HAP-1 (cell line): ENCODE results near the gene EPB41L4A.

Experiments used
- DNase-seq, 2 experiments: peaks; one replicate each; pipeline ENCODE4 v3.0.0-alpha.2; 2016 to 2020; ENCODE audit warnings: low spot score in 2 of 2
- H3K27me3 ChIP-seq: fragments of 250-450 bp; sonication (Bioruptor Pico); 2 replicates; pipeline ENCODE4 v1.5.1; 2020; ENCODE audit warnings: low read depth, mild to moderate bottlenecking, moderate library complexity
- H3K36me3 ChIP-seq: fragments of 250-450 bp; sonication (Bioruptor Pico); replicated peaks from 2 replicates; pipeline ENCODE4 v1.5.1; 2020; ENCODE audit warnings: mild to moderate bottlenecking
- H3K4me1 ChIP-seq: fragments of 250-450 bp; sonication (Bioruptor Pico); 2 replicates; pipeline ENCODE4 v1.5.1; 2020; ENCODE audit warnings: mild to moderate bottlenecking
- H3K4me3 ChIP-seq: fragments of 250-450 bp; sonication (Bioruptor Pico); 2 replicates; pipeline ENCODE4 v1.5.1; 2020; ENCODE audit warnings: mild to moderate bottlenecking, moderate library complexity
- H3K9me3 ChIP-seq: fragments of 250-450 bp; sonication (Bioruptor Pico); 2 replicates; pipeline ENCODE4 v1.5.1; 2020; ENCODE audit warnings: mild to moderate bottlenecking, moderate library complexity
- in situ Hi-C: fragments of 300-500 bp; cut with MboI; formaldehyde crosslinking; loops from 3 replicates; pipeline ENCODE4 v1.14.3; 2020; ENCODE audit warnings: low sequenced_read_pairs, inconsistent platforms, mixed read lengths

The EPB41L4A gene

DNA sequence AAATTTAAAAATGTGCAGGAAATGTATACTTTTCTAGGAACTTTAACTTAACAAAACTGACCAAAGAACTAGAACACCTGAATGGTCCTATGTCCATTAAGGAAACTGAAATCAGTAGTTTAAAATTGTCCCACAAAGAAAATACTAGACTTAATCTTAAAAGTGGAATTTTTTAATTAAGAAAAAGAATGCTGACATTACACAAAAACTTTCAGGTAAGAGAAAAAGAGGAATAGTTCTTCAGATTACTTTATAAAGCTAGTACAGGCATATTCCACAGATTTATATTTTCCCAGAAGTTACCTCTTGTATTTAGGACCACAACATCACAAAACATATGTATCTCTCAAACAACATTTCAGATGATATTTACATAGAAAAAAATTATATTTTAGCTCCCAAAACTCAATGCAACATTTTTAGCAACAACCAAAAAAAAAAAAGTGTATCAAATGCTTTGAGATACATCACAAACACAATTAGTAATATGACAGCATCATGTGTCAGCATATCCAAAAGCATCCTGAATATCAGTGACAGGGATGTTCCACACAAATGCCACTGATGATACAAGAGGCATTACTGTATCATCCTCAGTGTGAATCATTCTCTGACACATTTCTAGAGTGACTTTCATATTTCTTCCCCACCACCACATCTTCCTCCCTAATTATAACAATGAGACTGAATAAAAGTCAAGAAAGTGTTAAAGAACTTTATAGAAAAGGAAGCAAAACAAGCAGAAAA is 264.0 kb downstream of the EPB41L4A start:
- in situ Hi-C loops, result no loop called here
- Histone ChIP-seq H3K27me3 (0 out of 2 replicates have a peak, but pooled peaks cover 4% of the 10 kb centered on the region), H3K9me3 (no peaks in the 10 kb centered on the region), H3K36me3 (no peaks in the 10 kb centered on the region), H3K4me3 (no peak overlapping the region), H3K4me1 (peaks cover 14% of the 10 kb centered on the region)
- DNase-seq, result no peak

DNA sequence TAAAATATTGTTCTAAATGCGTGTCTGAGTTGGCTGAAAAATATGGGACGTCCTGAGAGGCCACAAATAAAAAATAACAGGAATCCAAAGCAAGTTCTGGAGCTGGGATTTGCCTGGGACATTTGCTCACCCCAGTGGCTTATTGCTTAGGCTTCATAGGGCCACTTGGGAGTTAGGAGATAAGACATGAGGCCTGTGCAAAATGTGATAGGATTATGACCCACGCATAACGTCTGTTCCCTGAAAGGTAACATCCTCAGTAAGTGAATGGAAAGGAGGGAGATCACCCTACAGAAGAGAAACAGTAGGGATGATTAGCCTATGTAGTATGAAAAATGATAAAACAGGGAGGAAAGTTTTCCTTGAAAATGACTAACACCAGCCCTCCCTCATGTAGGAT is 269.4 kb downstream of the EPB41L4A start:
- DNase-seq, result no peak
- Histone ChIP-seq H3K36me3 (no peaks in the 10 kb centered on the region), H3K9me3 (no peaks in the 10 kb centered on the region), H3K4me1 (peaks cover 9% of the 10 kb centered on the region), H3K4me3 (no peak overlapping the region), H3K27me3 (0 out of 2 replicates have a peak, but pooled peaks cover 4% of the 10 kb centered on the region)
- in situ Hi-C loops, result loop anchor here (25.0 kb wide), 1 partner anchor 987 kb away; no protein-coding TSS in a partner anchor

DNA sequence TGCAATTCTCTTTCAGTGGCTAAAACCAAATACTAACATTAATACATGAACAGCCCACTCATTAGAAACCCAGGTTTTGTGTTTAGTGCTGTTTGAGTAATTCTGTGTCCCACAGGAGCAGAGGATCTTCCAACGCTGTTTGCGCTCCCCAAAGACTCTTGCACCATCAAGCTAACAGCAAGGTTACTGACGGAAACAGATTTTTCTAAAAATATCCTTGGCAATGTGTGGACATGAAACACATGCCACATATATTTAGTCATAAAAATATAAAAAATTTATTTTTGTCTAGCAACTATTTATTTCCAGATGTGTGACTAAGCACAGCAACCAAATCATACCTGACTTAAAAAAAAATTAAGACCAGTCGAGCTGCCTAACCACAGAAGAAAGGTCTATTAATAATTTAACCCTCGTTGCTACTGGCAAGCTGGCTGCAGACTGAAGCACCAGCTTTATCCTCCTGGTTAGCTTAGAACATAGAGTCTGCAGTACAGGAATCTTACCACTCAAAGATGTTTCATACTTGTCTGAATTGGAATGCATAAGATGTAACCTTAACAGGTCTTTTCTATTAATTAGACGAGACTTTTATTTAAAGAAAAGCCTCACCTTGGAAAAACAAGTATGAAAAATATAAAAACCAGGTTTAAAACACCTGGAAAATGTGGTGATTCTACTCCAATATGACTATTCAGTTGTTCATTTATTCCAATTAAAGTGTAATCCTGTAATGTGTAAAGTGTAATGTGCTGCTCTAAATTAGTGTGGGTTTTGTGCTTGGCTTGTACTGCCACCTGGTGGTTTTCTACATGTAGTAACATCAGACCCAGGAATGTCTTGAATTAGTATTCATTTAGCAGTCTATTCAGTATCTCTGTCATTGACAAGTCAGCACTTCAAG is 272.5 kb downstream of the EPB41L4A start:
- in situ Hi-C loops, result loop anchor here (25.0 kb wide), 1 partner anchor 984 kb away; no protein-coding TSS in a partner anchor
- Histone ChIP-seq H3K4me1 (peaks cover 9% of the 10 kb centered on the region), H3K27me3 (no peaks in the 10 kb centered on the region), H3K9me3 (no peaks in the 10 kb centered on the region), H3K36me3 (no peaks in the 10 kb centered on the region), H3K4me3 (no peak overlapping the region)
- DNase-seq, result peak; percentile 69

DNA sequence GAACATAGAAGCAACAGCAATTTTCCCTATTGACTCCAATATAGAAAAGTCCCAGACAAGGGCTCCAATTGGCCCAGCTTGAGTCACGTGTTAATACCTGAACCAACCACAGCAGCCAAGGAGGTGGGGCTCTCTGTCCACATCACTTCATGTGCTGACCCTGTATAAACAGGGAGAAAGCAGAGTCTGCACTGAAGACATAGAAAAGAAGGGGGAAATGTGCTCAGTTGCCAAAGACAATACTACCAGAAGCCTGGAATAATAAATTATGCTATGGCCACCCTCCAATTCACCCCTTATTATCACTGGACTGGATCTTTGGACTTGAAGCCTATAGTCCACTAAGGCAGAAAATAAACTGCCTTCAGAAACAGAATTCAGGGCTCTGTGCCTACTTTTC is 275.4 kb downstream of the EPB41L4A start:
- Histone ChIP-seq H3K4me1 (no peaks in the 10 kb centered on the region), H3K9me3 (no peaks in the 10 kb centered on the region), H3K4me3 (no peak overlapping the region), H3K36me3 (no peaks in the 10 kb centered on the region), H3K27me3 (no peaks in the 10 kb centered on the region)
- DNase-seq, result no peak
- in situ Hi-C loops, result loop anchor here (5.0 to 25.0 kb wide), 2 partner anchors 596 to 981 kb away; no protein-coding TSS in a partner anchor

DNA sequence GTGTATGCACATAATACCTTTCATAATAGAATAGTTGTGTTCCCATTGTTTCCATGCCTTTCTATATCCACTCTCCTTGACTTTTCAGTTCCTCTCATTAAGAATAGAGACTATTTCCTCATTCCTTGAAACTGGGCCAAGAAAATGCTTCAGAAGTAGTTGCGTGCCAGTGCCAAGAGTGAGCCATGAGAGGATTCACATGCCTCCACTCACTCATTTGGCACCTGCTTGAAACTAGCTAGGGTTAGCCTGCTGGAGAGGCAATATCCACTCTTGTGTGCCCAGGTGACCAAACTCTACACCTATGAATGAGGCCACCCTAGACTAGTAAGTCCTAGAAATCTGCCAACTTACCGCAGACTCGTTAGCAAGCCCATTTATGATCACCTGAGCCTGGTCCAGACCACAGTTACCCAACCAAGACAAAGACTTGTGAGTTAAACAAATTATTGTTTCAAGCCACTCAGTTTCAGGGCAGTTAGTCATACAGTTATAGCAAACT is 276.3 kb downstream of the EPB41L4A start:
- no peaks in the 10 kb centered on the region for H3K27me3 ChIP-seq
- no peak overlapping the region for H3K4me3 ChIP-seq
- in situ Hi-C loops, result loop anchor here (5.0 to 25.0 kb wide), 2 partner anchors 596 to 981 kb away; no protein-coding TSS in a partner anchor
- no peaks in the 10 kb centered on the region for H3K9me3 ChIP-seq
- DNase-seq, result peak in 1 of 2 experiments; percentile 31
- no peaks in the 10 kb centered on the region for H3K36me3 ChIP-seq
- H3K4me1 ChIP-seq, result no peaks in the 10 kb centered on the region

DNA sequence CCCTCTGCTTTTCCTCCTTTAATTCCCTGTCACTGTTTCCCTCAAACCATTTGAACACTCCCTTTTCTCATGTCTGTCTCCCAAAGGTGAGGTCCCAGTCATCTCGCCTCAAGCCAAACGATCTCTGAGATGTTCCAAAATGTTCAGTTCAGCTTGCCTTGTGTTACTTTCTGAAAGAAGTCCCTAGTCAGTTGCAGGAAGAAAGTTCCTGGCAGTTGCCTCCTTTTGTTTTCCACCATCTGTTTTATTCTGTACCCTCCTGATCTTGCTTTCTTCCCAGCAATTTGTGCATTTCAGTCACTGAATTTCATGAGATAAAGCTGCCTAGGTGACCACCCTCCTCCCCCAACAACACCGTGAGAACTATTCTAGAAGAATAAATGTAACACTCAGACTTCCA is 277.5 kb downstream of the EPB41L4A start:
- Histone ChIP-seq H3K4me1 (no peaks in the 10 kb centered on the region), H3K27me3 (peaks cover 2% of the 10 kb centered on the region; the same call in 1 of the 2 replicates), H3K36me3 (no peaks in the 10 kb centered on the region), H3K4me3 (no peak overlapping the region), H3K9me3 (no peaks in the 10 kb centered on the region)
- in situ Hi-C loops, result loop anchor here (5.0 to 25.0 kb wide), 2 partner anchors 594 to 979 kb away; no protein-coding TSS in a partner anchor
- no peak for DNase-seq

DNA sequence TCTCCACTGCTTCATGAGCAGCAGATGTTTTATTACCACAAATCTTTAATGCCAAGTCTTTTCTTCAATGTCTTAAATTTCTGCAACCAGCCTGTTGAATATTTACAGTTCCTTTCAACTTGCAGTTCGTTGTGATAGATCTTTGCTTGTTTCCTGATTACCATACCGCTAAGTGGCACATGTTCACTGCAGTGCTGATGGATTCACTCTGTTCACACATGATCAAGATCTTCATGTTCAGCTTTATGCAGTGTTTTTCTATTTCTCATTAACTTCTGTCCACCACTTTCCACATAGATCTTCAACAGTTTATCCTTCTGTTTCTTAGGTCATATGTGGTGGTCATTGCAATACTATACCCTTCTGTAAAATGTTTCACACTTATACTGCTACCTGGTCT is 280.6 kb downstream of the EPB41L4A start:
- no peaks in the 10 kb centered on the region for H3K9me3 ChIP-seq
- no peak for DNase-seq
- in situ Hi-C loops, result loop anchor here (25.0 kb wide), 1 partner anchor 976 kb away; no protein-coding TSS in a partner anchor
- no peaks in the 10 kb centered on the region for H3K36me3 ChIP-seq
- H3K4me3 ChIP-seq, result no peak overlapping the region
- H3K4me1 ChIP-seq, result no peaks in the 10 kb centered on the region
- peaks cover 2% of the 10 kb centered on the region; the same call in 1 of the 2 replicates for H3K27me3 ChIP-seq

DNA sequence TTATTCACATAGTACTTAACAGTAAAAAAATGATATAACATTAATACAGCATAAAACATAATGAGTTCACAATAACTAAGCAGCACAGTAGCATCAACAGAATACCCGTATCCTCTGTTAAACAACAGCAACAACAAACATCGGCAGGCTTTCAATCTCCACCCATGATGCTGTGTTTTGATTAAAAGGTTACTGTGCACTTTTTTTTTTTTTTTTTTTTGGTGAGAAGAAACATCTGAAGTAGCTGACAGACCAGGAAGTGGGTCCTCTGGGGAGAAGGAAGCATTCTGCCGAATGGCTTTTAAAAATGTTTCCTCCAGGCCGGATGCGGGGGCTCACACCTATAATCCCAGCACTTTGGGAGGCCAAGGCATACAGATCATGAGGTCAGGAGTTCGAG is 282.3 kb downstream of the EPB41L4A start:
- Histone ChIP-seq H3K4me3 (no peak overlapping the region), H3K36me3 (no peaks in the 10 kb centered on the region), H3K9me3 (no peaks in the 10 kb centered on the region), H3K27me3 (peaks cover 2% of the 10 kb centered on the region; the same call in 1 of the 2 replicates), H3K4me1 (no peaks in the 10 kb centered on the region)
- in situ Hi-C loops, result loop anchor here (25.0 kb wide), 1 partner anchor 974 kb away; no protein-coding TSS in a partner anchor
- no peak for DNase-seq

DNA sequence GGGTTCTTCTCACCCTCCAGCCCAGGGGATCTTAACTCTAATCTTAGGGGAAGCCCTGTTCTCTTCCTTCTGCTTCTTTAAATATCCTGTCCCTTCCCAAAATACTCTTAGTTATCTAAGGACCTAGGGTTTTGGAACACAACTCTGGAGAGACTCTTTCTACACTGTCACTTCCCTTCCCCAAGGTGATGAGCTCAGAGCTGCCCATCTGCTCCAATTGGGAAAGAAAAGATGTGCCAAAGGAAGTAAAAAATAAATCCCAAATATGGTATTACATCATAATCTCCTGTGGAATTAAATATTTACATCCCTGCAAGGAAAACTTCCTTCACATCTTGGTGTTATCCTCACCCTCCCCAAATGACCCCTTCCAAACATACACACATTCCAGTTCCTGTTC is 291.2 kb downstream of the EPB41L4A start:
- no peaks in the 10 kb centered on the region for H3K27me3 ChIP-seq
- H3K4me3 ChIP-seq, result no peak overlapping the region
- no peak for DNase-seq
- in situ Hi-C loops, result loop anchor here (25.0 kb wide), 1 partner anchor 966 kb away; no protein-coding TSS in a partner anchor
- no peaks in the 10 kb centered on the region for H3K36me3 ChIP-seq
- H3K4me1 ChIP-seq, result no peaks in the 10 kb centered on the region
- no peaks in the 10 kb centered on the region for H3K9me3 ChIP-seq

DNA sequence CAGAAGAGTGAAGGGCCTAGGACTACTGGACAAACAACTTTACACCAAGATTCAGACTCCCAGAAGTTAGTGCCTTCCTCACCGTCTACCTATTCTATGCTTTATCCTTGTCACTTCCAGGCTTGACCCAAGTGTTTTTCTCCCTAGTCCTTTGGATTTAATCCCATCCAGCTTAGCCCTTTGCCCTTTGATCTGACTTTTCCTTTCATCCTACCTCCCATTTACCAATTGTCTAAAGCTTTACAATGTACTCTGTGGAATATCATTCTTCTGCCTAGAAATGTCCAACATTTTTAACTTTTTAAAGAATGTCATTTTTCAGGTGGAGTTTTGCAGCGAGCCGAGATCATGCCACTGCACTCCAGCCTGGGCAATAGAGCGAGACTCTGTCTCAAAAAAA is 292.1 kb downstream of the EPB41L4A start:
- H3K27me3 ChIP-seq, result no peaks in the 10 kb centered on the region
- no peak overlapping the region for H3K4me3 ChIP-seq
- no peaks in the 10 kb centered on the region for H3K9me3 ChIP-seq
- in situ Hi-C loops, result loop anchor here (25.0 kb wide), 1 partner anchor 965 kb away; no protein-coding TSS in a partner anchor
- H3K4me1 ChIP-seq, result no peaks in the 10 kb centered on the region
- DNase-seq, result no peak
- H3K36me3 ChIP-seq, result no peaks in the 10 kb centered on the region

DNA sequence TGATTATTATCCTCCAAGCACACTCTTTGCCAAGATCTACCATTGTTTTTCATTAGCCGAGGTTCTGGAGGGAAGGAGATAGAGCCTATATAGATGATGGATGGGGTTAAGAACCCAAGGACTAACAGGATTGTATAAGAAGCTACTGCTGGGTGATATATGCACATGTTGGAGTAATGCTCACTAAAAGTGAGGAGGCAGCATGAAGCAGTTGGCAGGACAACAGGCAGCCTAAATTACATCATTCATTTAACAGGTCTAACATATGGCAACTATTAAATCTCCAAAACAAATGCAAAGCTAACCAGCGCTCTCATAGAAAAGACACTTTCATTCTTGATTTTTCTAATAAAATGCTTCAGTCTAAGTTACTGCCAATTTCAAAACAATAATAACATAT is 293.2 kb downstream of the EPB41L4A start:
- no peak for DNase-seq
- Histone ChIP-seq H3K27me3 (no peaks in the 10 kb centered on the region), H3K9me3 (no peaks in the 10 kb centered on the region), H3K36me3 (no peaks in the 10 kb centered on the region), H3K4me3 (no peak overlapping the region), H3K4me1 (no peaks in the 10 kb centered on the region)
- in situ Hi-C loops, result loop anchor here (25.0 kb wide), 1 partner anchor 964 kb away; no protein-coding TSS in a partner anchor

DNA sequence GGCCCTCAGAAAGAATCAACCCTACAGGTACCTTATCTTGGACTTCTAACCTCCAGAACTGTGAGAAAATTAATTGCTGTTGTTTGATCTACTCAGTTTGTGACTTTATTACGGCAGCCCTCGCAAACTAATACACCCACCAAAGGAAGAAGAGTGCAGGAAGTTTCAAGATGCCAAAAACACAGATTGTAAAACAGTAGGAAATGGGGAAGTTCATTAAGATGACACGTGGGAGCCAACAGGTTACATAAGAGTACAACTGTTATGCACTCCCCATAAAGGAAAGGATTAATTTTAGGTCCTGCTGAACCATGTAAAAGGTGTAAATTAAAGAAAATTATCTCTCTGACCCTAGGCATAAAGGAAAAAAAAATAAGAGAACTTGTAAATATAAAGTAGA is 294.3 kb downstream of the EPB41L4A start:
- DNase-seq, result no peak
- in situ Hi-C loops, result loop anchor here (25.0 kb wide), 1 partner anchor 962 kb away; no protein-coding TSS in a partner anchor
- H3K27me3 ChIP-seq, result no peaks in the 10 kb centered on the region
- no peaks in the 10 kb centered on the region for H3K4me1 ChIP-seq
- no peaks in the 10 kb centered on the region for H3K36me3 ChIP-seq
- H3K4me3 ChIP-seq, result no peak overlapping the region
- H3K9me3 ChIP-seq, result no peaks in the 10 kb centered on the region

DNA sequence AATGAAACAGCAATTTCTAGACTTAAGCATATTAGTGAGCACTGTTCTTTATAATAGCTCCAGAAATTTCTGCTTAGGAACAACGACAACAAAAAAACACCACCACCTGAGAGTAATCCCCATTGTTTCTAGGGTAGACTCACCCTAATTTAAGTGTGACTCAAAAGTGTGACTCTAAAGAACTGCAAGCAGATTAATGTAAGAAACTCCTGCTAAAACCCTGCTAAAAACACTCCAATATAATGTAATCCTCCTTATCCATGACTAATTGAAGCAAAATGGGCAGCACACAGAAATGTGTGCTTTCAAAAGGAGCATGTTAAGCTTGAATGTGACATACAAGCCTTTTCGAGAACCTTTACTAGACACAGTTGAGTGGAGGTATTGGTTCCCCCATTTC is 296.0 kb downstream of the EPB41L4A start:
- H3K27me3 ChIP-seq, result 0 out of 2 replicates have a peak, but pooled peaks cover 2% of the 10 kb centered on the region
- H3K36me3 ChIP-seq, result no peaks in the 10 kb centered on the region
- H3K9me3 ChIP-seq, result no peaks in the 10 kb centered on the region
- H3K4me3 ChIP-seq, result no peak overlapping the region
- in situ Hi-C loops, result no loop called here
- no peak for DNase-seq
- no peaks in the 10 kb centered on the region for H3K4me1 ChIP-seq
